BLaER1 (cell line): ENCODE results near the gene ADAM10.
A peak's percentile ranks its signal among the peaks of the same experiment; 100 is the strongest.

ENCODE experiments used
- H3K27ac ChIP-seq: shearing (Covaris generic); formaldehyde crosslinking; 2 replicates; pipeline ENCODE4 v1.8.1; 2022
- H3K27me3 ChIP-seq: shearing (Covaris generic); formaldehyde crosslinking; 2 replicates; pipeline ENCODE4 v1.8.1; 2022
- H3K36me3 ChIP-seq: shearing (Covaris generic); formaldehyde crosslinking; 2 replicates; pipeline ENCODE4 v1.8.1; 2022
- H3K4me1 ChIP-seq: shearing (Covaris generic); formaldehyde crosslinking; 2 replicates; pipeline ENCODE4 v1.8.1; 2022
- H3K4me2 ChIP-seq: shearing (Covaris generic); formaldehyde crosslinking; 2 replicates; pipeline ENCODE4 v1.8.1; 2022
- H3K4me3 ChIP-seq: shearing (Covaris generic); formaldehyde crosslinking; 2 replicates; pipeline ENCODE4 v1.8.1; 2022
- H3K9ac ChIP-seq: shearing (Covaris generic); formaldehyde crosslinking; 2 replicates; pipeline ENCODE4 v1.8.1; 2022
- H3K9me3 ChIP-seq: shearing (Covaris generic); formaldehyde crosslinking; 2 replicates; pipeline ENCODE4 v1.8.1; 2022
- H4K20me1 ChIP-seq: shearing (Covaris generic); formaldehyde crosslinking; 2 replicates; pipeline ENCODE4 v1.8.1; 2022
- Cebpa-rat ChIP-seq: shearing (Covaris generic); IDR thresholded peaks from 2 replicates; pipeline ENCODE4 v1.8.1; 2022

Gene ADAM10

GRCh38 chr15:58650102-58650501, 99.4 kb downstream of the ADAM10 start:
- TF ChIP-seq Cebpa-rat, result no peak
- Histone ChIP-seq H3K4me2 (no peak overlapping the region), H3K9me3 (peaks cover 22% of the 10 kb centered on the region), H3K27me3 (no peaks in the 10 kb centered on the region), H3K4me3 (no peak overlapping the region), H3K4me1 (no peaks in the 10 kb centered on the region), H4K20me1 (no peaks in the 10 kb centered on the region), H3K27ac (no peak overlapping the region), H3K9ac (no peak overlapping the region), H3K36me3 (peaks cover 77% of the 10 kb centered on the region)

DNA sequence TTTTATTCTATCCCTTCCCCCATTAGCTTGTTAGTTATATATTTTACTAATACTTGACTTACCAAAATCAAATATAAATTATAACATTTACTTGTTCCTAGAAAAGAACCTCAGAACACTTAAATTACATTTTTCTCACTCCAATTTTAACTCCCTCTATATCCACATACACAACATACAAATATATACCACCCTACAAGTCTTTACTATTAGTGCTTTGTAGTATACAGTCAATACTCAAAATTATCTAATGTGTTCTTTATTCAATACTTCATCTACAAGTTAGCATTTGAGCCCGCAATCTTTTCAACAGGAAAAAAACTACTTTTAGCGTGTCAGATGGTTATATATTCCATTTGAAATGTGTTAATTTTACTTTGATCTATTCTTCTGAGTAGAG, 100.3 kb downstream of the ADAM10 start:
- Histone ChIP-seq H4K20me1 (no peaks in the 10 kb centered on the region), H3K4me2 (no peak overlapping the region), H3K27me3 (no peaks in the 10 kb centered on the region), H3K9ac (no peak overlapping the region), H3K4me3 (no peak overlapping the region), H3K4me1 (no peaks in the 10 kb centered on the region), H3K9me3 (peaks cover 12% of the 10 kb centered on the region), H3K27ac (no peak overlapping the region), H3K36me3 (peaks cover 77% of the 10 kb centered on the region)
- no peak for TF ChIP-seq Cebpa-rat

DNA sequence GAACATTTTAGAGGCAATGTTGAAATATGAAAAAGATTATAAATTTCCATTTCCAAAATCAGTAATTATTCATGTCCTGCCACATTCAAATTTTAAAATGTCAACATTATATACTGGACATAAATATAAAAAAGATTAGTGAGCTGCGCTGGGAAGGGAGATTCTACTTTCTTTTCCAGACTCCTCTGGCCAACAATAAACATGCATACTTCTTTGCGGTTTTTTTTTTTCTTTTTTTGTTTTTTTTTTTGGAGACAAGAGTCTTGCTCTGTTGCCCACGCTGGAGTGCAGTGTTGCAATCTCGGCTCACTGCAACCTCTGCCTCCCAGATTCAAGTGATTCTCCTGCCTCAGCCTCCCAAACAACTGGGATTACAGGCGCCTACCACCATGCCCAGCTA, 105.5 kb downstream of the ADAM10 start:
- no peaks in the 10 kb centered on the region for H3K27me3 ChIP-seq
- no peaks in the 10 kb centered on the region for H3K9me3 ChIP-seq
- no peak overlapping the region for H3K9ac ChIP-seq
- H3K4me2 ChIP-seq, result no peak overlapping the region
- H3K27ac ChIP-seq, result no peak overlapping the region
- H3K36me3 ChIP-seq, result peaks cover 82% of the 10 kb centered on the region
- no peaks in the 10 kb centered on the region for H4K20me1 ChIP-seq
- H3K4me3 ChIP-seq, result no peak overlapping the region
- TF ChIP-seq Cebpa-rat, result no peak
- H3K4me1 ChIP-seq, result no peaks in the 10 kb centered on the region

GRCh38 chr15:58641660-58642059, 107.8 kb downstream of the ADAM10 start:
- no peaks in the 10 kb centered on the region for H3K27me3 ChIP-seq
- H4K20me1 ChIP-seq, result no peaks in the 10 kb centered on the region
- H3K27ac ChIP-seq, result no peak overlapping the region
- no peak overlapping the region for H3K9ac ChIP-seq
- no peak overlapping the region for H3K4me3 ChIP-seq
- H3K4me2 ChIP-seq, result no peak overlapping the region
- H3K36me3 ChIP-seq, result peaks cover 90% of the 10 kb centered on the region
- H3K4me1 ChIP-seq, result 0 out of 2 replicates have a peak, but pooled peaks cover 2% of the 10 kb centered on the region
- no peak for TF ChIP-seq Cebpa-rat
- H3K9me3 ChIP-seq, result no peaks in the 10 kb centered on the region

- H3K9ac ChIP-seq, result no peak overlapping the region
- H3K4me1 ChIP-seq, result peaks cover 10% of the 10 kb centered on the region; the same call in 1 of the 2 replicates
- TF ChIP-seq Cebpa-rat, result no peak
- no peaks in the 10 kb centered on the region for H3K9me3 ChIP-seq
- H3K4me2 ChIP-seq, result no peak overlapping the region
- peaks cover 86% of the 10 kb centered on the region for H3K36me3 ChIP-seq
- H3K27ac ChIP-seq, result no peak overlapping the region
- no peaks in the 10 kb centered on the region for H3K27me3 ChIP-seq
- no peaks in the 10 kb centered on the region for H4K20me1 ChIP-seq
- H3K4me3 ChIP-seq, result no peak overlapping the region
Measured at GRCh38 chr15:58639992-58640391, 109.5 kb downstream of the ADAM10 start.

GRCh38 chr15:58639002-58639756, 110.3 kb downstream of the ADAM10 start:
- no peak overlapping the region for H3K4me3 ChIP-seq
- peaks cover 78% of the 10 kb centered on the region for H3K36me3 ChIP-seq

GRCh38 chr15:58632789-58633188, 116.7 kb downstream of the ADAM10 start:
- TF ChIP-seq Cebpa-rat, result no peak
- H3K4me2 ChIP-seq, result no peak overlapping the region
- no peaks in the 10 kb centered on the region for H3K27me3 ChIP-seq
- no peak overlapping the region for H3K9ac ChIP-seq
- H3K4me1 ChIP-seq, result peaks cover 32% of the 10 kb centered on the region
- H4K20me1 ChIP-seq, result no peaks in the 10 kb centered on the region
- peaks cover 62% of the 10 kb centered on the region for H3K36me3 ChIP-seq
- no peak overlapping the region for H3K4me3 ChIP-seq
- H3K9me3 ChIP-seq, result no peaks in the 10 kb centered on the region
- no peak overlapping the region for H3K27ac ChIP-seq

More at GRCh38 chr15:58639002-58639756, 110.3 kb downstream of the ADAM10 start:
- Histone ChIP-seq H3K9me3 (no peaks in the 10 kb centered on the region), H3K27me3 (no peaks in the 10 kb centered on the region), H3K4me2 (no peak overlapping the region), H3K4me1 (peaks cover 10% of the 10 kb centered on the region; the same call in 1 of the 2 replicates), H3K9ac (no peak overlapping the region), H4K20me1 (no peaks in the 10 kb centered on the region), H3K27ac (no peak overlapping the region)
- no peak for TF ChIP-seq Cebpa-rat

DNA sequence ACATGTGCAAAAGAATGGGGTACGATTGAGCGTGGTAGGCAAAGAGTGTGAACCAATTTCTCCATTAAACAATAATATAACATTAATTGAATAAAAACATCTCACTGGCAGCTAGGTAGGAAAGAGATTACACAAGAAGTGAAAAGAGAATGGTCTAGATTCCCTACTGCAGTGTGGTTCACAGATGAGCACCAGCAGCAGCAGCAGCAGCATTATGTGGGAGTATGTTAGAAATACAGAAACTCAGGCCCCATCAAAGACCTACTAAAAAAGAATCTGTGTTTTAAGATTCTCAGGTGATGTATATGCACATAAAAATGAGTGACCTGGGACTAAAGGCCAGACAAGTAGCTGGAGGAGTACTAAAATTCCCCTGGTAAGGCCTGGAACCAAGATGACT, 118.2 kb downstream of the ADAM10 start:
- H3K4me3 ChIP-seq, result no peak overlapping the region
- no peak overlapping the region for H3K9ac ChIP-seq
- H3K9me3 ChIP-seq, result peaks cover 3% of the 10 kb centered on the region
- H3K4me2 ChIP-seq, result no peak overlapping the region
- no peak for TF ChIP-seq Cebpa-rat
- H3K27me3 ChIP-seq, result no peaks in the 10 kb centered on the region
- H4K20me1 ChIP-seq, result no peaks in the 10 kb centered on the region
- peaks cover 31% of the 10 kb centered on the region for H3K4me1 ChIP-seq
- no peak overlapping the region for H3K27ac ChIP-seq
- H3K36me3 ChIP-seq, result peaks cover 62% of the 10 kb centered on the region

- H3K9me3 ChIP-seq, result peaks cover 5% of the 10 kb centered on the region
- H3K4me1 ChIP-seq, result peaks cover 26% of the 10 kb centered on the region
- no peak overlapping the region for H3K4me2 ChIP-seq
- no peak for TF ChIP-seq Cebpa-rat
- no peak overlapping the region for H3K4me3 ChIP-seq
- H4K20me1 ChIP-seq, result no peaks in the 10 kb centered on the region
- no peak overlapping the region for H3K27ac ChIP-seq
- no peak overlapping the region for H3K9ac ChIP-seq
- no peaks in the 10 kb centered on the region for H3K27me3 ChIP-seq
- H3K36me3 ChIP-seq, result peaks cover 74% of the 10 kb centered on the region
Measured at GRCh38 chr15:58629625-58630024, 119.9 kb downstream of the ADAM10 start.

DNA sequence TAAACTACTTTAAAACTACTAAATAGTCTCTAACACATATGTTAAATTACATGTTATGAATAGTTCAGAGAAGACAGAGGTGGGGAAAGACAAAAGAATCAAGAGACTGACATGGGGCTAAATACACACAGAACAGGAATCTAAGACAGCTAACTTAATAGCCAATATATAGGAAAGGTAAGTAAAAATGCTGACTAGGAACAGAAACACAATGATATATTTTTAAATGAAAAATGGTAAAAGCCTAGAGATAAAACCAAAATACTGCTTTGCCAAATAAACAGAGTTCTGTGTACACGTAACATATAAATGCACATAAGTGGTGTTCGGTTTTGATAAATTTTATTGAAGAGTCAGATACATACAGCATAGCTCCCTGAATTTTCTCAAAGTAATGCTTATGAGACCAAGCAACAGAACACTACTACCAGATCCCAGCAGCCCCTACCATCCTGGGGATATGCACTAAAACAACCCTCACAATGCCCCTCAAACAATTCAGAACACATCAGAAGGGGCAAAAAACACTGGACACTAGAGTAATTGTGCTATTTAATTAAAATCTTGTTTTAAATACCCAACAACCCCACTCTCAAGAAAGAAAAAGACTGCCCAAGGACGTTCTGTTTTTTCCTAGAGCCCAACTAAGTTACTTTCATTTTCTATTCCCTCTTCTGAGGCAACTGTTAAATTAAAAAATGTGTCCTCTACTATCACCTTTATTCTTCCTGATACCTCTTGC, 121.1 kb downstream of the ADAM10 start:
- no peak for TF ChIP-seq Cebpa-rat
- Histone ChIP-seq H3K4me1 (peaks cover 26% of the 10 kb centered on the region), H4K20me1 (no peaks in the 10 kb centered on the region), H3K4me2 (peak overlapping the region; percentile 83), H3K9ac (peak overlapping the region; percentile 67), H3K36me3 (peaks cover 77% of the 10 kb centered on the region), H3K27ac (peak overlapping the region; percentile 84), H3K27me3 (no peaks in the 10 kb centered on the region), H3K9me3 (peaks cover 5% of the 10 kb centered on the region), H3K4me3 (peak overlapping the region; percentile 37; the same call in 1 of the 2 replicates)
